GM19395 (cell line): ENCODE results near the gene GNL3.
"Not testable (repeated sequence)": the region's sequence is repeated elsewhere in the genome, so short reads cannot be mapped to it uniquely, and the experiment has no call there.

ENCODE experiments used
- ATAC-seq: cut with Tn5 transposase; IDR thresholded peaks from one replicate; pipeline ENCODE4 v1.9.1; 2021; ENCODE audit warnings: mild to moderate bottlenecking, moderate library complexity; ENCODE audit not compliant: unreplicated experiment

The GNL3 gene

DNA sequence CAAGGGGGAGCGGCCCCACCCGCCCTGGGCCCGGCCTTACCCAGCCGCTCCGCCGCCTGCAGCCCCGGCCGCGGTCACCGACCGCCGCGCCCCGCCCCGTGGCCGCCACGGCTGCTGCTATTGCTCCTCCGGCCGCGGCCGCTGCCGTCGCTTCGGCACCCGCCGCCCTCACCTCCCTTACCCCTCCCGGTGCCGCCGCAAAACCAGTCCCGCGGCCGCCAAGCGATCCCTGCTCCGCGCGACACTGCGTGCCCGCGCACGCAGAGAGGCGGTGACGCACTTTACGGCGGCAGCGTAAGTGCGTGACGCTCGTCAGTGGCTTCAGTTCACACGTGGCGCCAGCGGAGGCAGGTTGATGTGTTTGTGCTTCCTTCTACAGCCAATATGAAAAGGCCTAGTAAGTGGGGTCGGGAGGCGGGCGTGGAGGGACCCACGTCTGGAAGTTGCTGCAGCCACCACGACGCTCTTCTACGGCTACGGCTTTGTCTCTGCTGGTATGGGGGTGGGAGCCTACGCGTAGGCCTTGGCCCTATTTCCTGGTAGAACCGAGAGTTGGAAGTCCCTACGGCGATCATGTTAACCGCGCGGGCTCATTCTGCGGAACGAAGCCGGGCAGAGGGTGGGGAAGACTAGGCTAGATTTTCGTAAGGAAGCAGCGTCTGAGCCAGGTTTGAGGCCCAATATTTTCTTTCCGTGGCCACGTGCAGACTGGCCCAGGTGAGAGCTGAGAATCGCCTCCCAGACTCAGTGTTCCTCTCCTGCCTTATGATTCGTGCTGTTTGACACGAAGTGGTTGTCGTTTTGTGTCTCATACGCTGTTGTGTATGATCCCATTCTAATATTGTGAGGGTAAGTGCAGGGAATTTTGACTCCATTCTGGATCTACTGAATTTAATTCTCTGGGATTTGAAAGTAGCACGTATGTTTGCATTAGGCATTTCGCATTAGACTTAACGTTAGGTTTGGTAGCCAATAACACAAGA, at the start of gene GNL3, which contains the start of gene PBRM1:
Gene GNL3 (plus strand): TSS at position 324 of the 983 bp plus-strand sequence. CDS start 61 bp downstream, at position 385.
Gene PBRM1 (minus strand): TSS at position 205 of the 983 bp plus-strand sequence.
- peak; percentile 80 for ATAC-seq

- no peak for ATAC-seq
Observed at GRCh38 chr3:52636673-52637072, 49.2 kb upstream of the GNL3 start.

DNA sequence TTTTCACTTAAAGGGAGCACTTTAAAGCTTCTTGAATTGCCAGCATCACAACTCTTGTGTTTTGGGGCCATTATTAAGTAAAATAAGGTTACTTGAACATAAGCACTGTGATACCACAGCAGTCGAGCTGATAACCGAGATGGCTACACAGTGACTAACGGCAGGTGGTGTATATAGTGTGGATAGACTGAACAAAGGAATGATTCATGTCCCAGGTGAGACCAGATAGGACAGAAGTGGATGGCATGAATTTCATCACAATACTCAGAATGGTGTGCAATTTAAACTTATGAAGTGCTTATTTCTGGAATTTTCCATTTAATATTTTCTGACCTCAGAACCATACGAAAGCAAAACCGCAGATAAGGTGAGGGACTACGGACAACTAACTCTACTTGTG, 40.3 kb upstream of the GNL3 start:
- no peak for ATAC-seq

GRCh38 chr3:52649461-52650210, 36.2 kb upstream of the GNL3 start:
- no peak for ATAC-seq

- no peak for ATAC-seq
Observed at GRCh38 chr3:52650439-52650838, 35.4 kb upstream of the GNL3 start.

GRCh38 chr3:52651592-52651991, 34.2 kb upstream of the GNL3 start:
- no peak for ATAC-seq

- no peak for ATAC-seq
Observed at GRCh38 chr3:52655895-52656294, 29.9 kb upstream of the GNL3 start.

DNA sequence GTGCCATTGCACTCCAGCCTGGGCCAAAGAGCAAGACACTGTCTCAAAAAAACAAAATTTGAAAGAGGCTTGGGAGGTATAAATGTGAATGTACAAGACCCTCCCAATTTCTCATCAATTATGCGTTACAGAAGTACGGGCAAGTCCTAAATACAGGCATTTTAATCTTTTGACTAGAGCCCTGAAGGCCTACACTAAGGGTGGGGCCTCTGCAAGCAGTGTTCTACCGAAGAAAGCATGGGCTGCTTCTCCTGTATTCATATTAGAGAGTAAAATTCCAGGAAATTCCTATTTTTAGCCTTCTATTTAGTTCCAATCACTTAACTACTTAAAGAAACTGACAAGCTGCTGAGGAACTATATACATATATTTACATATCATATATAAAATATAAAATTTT, 25.8 kb upstream of the GNL3 start:
- ATAC-seq: no peak

- no peak for ATAC-seq
Observed at GRCh38 chr3:52663098-52663497, 22.7 kb upstream of the GNL3 start.

DNA sequence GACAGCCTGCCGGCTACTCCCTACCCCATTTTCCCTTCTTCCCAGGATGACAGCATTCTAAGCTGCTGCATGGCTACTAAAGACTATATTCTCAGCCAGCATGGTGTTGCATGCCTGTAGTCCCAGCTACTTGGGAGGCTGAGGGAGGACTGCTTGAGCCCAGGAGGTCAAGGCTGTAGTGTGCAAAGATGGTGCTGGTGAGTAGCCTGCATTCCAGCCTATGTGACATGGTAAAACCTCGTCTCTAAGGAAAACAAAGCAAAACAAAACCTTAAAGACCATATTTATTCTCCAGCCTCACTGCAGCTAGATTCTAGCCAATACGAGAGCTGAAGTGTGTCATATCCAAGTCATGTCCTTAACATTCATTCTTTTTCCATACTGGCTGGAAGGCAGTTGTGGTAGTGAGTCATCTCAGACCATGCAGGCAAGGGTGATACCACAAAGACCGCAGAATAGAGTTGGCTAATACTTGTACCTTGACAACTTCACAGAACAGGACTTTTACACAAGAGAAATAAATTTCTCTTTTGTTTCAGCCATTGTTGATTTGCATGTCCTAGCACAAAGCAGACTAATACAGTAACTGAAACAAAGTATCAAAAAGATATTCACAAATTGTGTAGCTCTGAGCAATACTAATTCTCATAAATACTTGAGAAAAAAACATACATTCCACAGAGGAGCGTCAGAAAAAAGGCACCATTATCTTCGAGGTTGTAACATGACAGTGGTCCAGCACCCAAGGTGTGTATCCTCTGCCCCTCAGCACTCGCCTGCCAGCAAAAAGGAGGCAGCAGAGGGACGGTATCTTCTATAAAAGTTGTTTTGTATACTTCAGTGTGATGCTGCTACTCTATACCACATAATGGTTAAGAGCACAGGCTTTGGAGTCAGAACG, 15.0 kb upstream of the GNL3 start:
- ATAC-seq: peak; percentile 94

DNA sequence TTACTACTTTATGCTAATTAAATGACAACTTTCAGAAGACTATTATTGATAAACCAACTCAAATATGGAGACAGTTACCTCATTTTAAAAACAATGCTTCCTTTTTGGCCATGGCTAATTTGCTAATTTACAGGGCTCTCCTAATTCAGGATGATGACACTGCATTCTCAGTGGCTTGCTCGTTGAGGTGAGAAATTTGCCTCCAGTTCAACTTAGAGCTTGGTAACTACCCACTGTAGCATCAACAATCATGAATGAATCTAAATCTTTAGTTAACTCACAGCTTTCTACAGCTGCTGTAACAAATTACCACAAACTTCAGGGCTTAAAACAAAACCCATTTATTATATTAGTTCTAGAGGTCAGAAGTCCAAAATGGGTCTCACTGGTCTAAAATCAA, 14.2 kb upstream of the GNL3 start:
- ATAC-seq: no peak

GRCh38 chr3:52676201-52676600, 9.6 kb upstream of the GNL3 start:
- not testable (repeated sequence) for ATAC-seq

DNA sequence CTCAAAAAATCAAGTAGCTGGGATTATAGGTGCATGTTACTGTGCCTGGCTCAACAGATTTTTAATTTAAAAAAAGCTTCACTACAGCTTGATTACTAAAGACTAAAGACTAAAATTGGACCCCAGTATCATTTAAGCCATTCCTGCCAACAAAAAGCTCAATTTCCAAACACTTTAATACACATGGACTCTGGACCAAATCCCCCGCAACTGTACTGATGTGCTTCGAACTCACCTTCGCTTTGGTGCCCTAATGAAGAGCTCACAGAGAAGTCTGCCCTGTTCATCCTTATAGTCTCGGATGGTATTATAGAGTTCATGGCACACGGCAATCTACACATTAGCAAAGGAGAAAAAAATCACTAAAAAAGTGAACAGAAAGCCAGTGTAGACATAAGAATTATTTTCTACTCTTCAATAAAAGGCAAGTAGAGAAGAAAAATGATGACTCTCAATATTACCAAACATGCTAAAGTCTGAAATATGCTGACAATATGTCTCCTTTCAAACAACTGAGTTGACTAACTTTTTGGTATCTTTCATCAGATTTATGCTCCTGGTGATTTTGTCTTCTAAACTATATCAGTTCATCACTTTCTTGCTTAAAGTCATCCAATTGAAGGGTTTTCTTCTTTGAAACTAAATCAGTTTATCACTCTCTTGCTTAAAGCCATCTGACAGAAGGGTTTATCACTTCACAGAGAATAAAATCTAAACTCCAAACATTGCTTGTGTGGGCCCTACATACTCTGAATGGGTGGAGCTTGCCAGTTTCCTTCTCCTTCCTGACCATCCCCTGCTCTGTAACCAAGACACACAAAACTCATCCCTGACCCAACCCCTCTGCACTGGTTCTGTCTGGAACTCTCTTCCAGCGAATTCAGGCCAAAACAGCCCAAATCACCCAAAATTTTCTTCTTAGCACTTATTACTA, 7.3 kb upstream of the GNL3 start:
- no peak for ATAC-seq

DNA sequence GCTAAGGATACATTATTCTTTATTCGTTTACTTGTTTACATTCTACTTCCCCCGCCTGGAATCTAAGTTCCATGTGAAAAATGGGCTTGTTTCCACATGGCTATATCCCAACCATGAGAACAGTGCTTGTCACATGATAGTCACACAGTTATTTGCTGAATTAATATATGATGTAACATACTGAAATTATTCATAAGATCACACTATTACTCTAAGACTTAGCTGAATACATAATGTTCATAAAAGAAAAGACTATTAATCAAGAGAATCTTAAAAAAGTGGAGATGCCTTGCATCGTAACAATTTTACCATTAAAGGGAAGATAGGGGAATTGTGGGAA, 6.7 kb upstream of the GNL3 start:
- ATAC-seq: no peak

DNA sequence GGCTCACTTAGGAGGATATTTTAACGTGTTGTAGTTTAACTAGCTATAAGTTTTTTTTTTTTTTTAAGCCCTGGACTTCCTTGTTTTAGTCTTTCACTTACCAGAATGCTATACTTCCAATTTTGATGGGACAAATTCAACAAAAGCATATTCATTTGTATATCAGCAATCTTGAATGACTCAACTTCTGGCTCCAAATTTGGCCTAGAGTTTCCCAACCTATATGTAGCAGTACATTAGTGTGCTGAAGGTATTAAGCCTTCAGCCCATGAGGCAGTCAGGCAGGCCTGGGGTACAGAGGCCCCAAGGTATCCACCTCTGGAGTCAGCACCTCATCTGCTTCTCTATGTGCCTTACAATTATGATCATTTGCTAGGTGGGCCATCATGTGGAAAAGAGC, 6.0 kb upstream of the GNL3 start:
- no peak for ATAC-seq

- ATAC-seq: no peak
Observed at GRCh38 chr3:52681596-52681995, 4.2 kb upstream of the GNL3 start.

DNA sequence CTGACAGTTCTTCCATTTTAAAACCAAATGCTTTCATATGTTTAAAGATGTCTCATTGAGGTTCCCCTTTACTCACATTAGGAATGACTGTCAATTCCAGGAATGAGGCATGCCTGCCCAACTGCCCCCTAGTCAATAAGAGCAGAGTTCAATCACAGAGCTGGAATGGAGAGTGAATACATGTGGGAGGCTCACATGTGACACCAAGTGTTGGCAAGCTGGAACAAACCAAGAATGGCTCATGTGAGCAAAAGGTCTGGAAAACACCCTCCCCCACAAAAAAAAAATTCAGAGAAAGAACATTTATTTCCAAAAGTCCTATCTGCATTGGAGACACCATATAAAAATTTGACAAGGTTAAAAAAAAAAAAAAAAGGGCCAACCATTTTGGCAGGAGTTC, 3.8 kb upstream of the GNL3 start:
- no peak for ATAC-seq

GRCh38 chr3:52683611-52684010, 2.2 kb upstream of the GNL3 start:
- ATAC-seq: no peak

DNA sequence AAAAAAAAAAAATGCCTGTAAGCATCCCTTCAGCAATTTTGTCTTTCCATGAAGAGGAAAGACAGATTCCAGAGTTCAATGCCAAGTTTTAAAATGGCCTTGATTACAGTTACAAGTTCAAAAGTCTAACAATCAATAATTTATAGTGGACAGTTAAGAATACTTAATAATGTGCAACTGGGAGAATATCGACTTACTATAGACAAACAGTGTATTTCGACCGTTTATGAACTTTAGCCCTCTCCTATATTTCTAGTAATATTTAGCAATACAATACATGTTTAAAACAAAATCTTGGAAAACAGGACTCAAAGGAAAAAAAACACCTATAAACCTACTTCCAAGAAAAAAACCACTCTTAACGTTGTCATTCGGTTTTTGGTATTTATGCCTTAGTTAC, 1.6 kb upstream of the GNL3 start:
- no peak for ATAC-seq

- peak; percentile 67 for ATAC-seq
Observed at GRCh38 chr3:52685285-52685708, 535 bp upstream of the GNL3 start.
